Measurements from ENCODE around the gene ZNF827. TPM values are rescaled to one million over a fixed set of nuclear protein-coding genes. Genes with fewer than 3 reads are reported as not detected.
A peak's percentile ranks its signal among the peaks of the same experiment; 100 is the strongest.

Gene ZNF827
- total RNA-seq, 1 donor from 2014 or later: 14.1 TPM

- no peak for DNase-seq (ENCODE audit: low read depth)
- H3K4me3 ChIP-seq (ENCODE audit: low read depth, low read length): no peak overlapping the region
- no peak for TF ChIP-seq CTCF (conservative IDR thresholded peaks at IDR 0.05; ENCODE audit: low read depth, low read length)
Measured at GRCh38 chr4:145735827-145736226, 202.8 kb downstream of the ZNF827 start.

- DNase-seq (ENCODE audit: low read depth): peak; percentile 97
- TF ChIP-seq CTCF (conservative IDR thresholded peaks at IDR 0.05; ENCODE audit: low read depth, low read length): no peak
- H3K4me3 ChIP-seq (ENCODE audit: low read depth, low read length): no peak overlapping the region
Measured at GRCh38 chr4:145735347-145735675, 203.3 kb downstream of the ZNF827 start.

GRCh38 chr4:145734576-145735346, 203.9 kb downstream of the ZNF827 start:
- peak; percentile 94 for DNase-seq (ENCODE audit: low read depth)
- TF ChIP-seq CTCF (conservative IDR thresholded peaks at IDR 0.05; ENCODE audit: low read depth, low read length): no peak
- H3K4me3 ChIP-seq (ENCODE audit: low read depth, low read length): peak overlapping the region; percentile 27

GRCh38 chr4:145734031-145734430, 204.6 kb downstream of the ZNF827 start:
- no peak for DNase-seq (ENCODE audit: low read depth)
- no peak for TF ChIP-seq CTCF (conservative IDR thresholded peaks at IDR 0.05; ENCODE audit: low read depth, low read length)
- peak overlapping the region; percentile 27 for H3K4me3 ChIP-seq (ENCODE audit: low read depth, low read length)

- no peak for DNase-seq (ENCODE audit: low read depth)
- H3K4me3 ChIP-seq (ENCODE audit: low read depth, low read length): peak overlapping the region; percentile 62
- no peak for TF ChIP-seq CTCF (conservative IDR thresholded peaks at IDR 0.05; ENCODE audit: low read depth, low read length)
Measured at GRCh38 chr4:145732895-145733880, 205.4 kb downstream of the ZNF827 start.

GRCh38 chr4:145732001-145732815, 206.4 kb downstream of the ZNF827 start:
- DNase-seq (ENCODE audit: low read depth): no peak
- H3K4me3 ChIP-seq (ENCODE audit: low read depth, low read length): peak overlapping the region; percentile 62
- TF ChIP-seq CTCF (conservative IDR thresholded peaks at IDR 0.05; ENCODE audit: low read depth, low read length): no peak

Data from epithelial cell of proximal tubule (primary cell).